CD1c-positive myeloid dendritic cell (primary cell): ENCODE results near the gene RIBC2.
"Not testable (repeated sequence)": the region's sequence is repeated elsewhere in the genome, so short reads cannot be mapped to it uniquely, and the experiment has no call there.

Experiments
- DNase-seq: peaks from one replicate; pipeline ENCODE4 v3.0.0-alpha.2; 2016; ENCODE audit errors: extremely low spot score

RIBC2 gene

GRCh38 chr22:45448431-45448830 is 34.9 kb downstream of the RIBC2 start:
- no peak for DNase-seq

- not testable (repeated sequence) for DNase-seq
Measured at GRCh38 chr22:45449442-45449841, 35.9 kb downstream of the RIBC2 start.

- DNase-seq, result no peak
Measured at GRCh38 chr22:45450101-45450785, 36.8 kb downstream of the RIBC2 start.

GRCh38 chr22:45450921-45451651 is 37.6 kb downstream of the RIBC2 start:
- no peak for DNase-seq

DNA sequence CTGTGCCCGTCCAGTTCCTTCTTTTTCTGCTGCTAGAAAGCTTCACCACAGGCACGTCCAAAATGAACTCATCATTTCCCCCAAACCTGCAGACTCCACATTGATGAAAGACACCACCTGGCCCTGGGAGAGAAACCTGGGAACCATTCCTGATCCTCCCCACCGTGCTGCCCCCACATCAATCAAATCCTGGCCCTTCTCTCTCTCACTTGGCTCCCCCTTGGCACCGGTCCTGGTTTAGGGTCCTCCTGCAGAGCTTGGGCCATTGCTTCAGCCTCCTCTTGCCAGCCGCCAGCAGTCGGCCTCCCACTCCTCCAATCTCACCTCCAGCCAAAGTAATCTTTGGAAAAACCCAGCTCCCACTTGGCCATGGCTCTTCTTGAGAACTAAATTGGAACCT is 38.5 kb downstream of the RIBC2 start:
- DNase-seq, result no peak

DNA sequence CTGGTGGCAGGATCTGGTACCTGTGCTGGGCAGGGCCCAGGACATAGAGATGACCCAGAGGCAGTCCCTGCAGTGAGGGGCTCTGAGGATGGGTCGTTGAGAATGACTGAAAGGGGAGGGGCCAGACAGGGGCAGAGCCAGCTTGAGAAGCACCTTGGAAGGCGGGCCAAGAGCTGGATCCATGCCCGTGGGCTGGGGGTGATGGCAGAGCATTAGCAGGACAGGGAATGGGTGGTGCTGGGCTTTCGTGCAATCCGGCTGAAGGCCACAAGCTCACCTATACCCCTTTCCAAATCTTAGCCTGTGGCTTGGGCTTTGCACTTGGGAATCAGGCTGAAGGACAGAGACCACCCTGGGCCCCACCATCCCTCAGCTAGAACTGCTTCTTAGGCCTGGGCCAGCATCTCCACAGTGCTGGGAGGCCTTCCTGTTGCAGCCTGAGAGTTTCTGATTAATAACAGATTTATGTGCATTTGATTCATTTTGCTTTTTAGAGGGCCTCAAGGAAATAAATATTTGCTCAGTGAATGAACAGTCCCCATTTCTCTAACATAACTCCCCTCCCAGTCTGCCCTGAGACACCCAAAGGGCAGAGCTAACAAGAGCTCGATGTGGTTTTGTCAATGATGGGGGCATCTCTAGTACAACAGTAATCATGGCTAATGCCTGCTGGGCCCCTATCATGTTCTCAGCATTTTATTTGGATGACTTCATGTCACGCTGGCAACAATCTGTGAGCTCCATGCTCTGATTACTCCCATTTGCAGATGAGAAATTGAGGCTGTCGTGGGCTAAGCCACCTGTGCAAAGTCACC is 39.3 kb downstream of the RIBC2 start:
- DNase-seq, result no peak

- no peak for DNase-seq
Measured at GRCh38 chr22:45453764-45454163, 40.3 kb downstream of the RIBC2 start.

DNA sequence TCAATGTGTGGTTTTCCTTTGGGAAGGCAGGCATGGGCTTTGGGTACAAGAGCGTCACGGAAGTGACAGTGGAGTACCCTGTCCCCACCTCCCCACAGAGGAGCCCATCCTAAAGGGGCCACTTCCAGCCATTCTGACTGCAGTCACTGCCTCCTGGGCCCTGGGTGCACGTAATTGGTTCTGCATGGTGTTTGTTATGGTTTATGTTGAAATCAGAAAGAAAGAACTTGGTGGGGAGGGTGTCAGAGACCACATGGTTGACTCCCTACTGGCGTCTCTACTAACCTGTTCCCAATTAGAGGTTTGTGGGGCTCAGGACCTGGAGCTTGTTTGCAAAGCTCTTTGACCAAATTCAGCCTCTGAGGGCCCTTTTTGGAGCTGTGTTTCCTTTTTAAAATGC is 40.8 kb downstream of the RIBC2 start:
- no peak for DNase-seq

- DNase-seq, result no peak
Measured at GRCh38 chr22:45455212-45455611, 41.7 kb downstream of the RIBC2 start.

- no peak for DNase-seq
Measured at GRCh38 chr22:45455621-45456020, 42.1 kb downstream of the RIBC2 start.

- DNase-seq, result no peak
Measured at GRCh38 chr22:45456811-45457210, 43.3 kb downstream of the RIBC2 start.

GRCh38 chr22:45458532-45458931 is 45.0 kb downstream of the RIBC2 start:
- no peak for DNase-seq

GRCh38 chr22:45459235-45459634 is 45.7 kb downstream of the RIBC2 start:
- DNase-seq, result no peak

- DNase-seq, result no peak
Measured at GRCh38 chr22:45460288-45461109, 47.0 kb downstream of the RIBC2 start.

GRCh38 chr22:45462034-45462655 is 48.7 kb downstream of the RIBC2 start:
- DNase-seq, result no peak

GRCh38 chr22:45463691-45464090 is 50.2 kb downstream of the RIBC2 start:
- DNase-seq, result not testable (repeated sequence)

DNA sequence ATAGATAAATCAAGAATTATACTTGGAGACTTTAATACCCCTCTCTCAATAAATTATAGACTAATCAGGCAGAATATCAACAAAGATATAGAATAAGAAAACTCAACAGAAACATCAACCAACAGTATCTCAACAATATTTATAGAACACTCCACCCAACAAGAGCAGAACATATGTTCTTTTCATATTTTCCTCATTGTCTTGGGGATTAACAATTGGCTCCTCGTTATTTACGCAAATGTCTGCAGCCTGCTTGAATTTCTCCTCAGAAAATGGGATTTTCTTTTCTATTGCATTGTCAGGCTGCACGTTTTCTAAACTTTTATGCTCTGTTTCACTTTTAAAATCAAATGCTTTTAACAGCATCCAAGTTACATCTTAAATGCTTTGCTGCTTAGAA is 52.1 kb downstream of the RIBC2 start:
- DNase-seq, result no peak

DNA sequence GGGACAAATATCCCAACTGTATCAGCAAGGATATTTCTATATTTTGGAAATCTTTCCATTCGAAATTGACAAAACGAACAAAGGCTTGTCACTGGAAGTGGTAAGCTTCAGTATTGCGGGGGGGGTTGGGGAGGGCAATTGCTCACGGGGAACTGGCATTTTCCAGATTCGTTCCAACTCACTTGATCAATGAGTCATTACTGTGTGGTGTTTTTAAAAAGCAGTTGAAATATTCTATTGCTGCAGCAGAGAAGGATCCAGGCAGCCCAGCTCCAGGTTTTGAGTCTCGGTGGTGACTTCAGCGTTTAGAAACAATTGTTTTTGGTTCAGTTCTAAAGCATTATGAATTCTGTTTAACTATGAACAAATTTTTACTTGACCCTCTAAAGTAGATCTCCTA is 55.4 kb downstream of the RIBC2 start:
- DNase-seq, result no peak

GRCh38 chr22:45469281-45470073 is 56.0 kb downstream of the RIBC2 start:
- DNase-seq, result no peak

DNA sequence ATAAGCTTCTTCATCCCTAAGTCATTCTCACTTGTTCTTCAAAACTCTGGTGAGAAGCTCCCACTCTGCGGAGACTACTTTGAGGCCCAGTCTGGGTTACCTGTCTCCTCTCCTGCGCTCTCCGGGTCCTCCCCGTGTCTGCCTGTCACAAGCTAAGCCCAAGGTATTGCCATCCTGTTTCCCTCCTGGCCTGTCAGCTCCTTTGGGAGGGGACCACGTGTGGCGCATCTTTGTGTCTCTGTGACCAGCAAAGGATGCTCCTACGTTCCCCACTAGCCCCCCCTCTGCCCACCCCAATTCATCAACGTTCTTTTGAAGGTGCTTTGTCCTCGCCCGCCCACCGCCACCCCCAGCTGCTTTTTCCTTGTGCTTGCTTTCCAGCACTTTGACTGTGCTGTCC is 57.4 kb downstream of the RIBC2 start:
- DNase-seq, result no peak

DNA sequence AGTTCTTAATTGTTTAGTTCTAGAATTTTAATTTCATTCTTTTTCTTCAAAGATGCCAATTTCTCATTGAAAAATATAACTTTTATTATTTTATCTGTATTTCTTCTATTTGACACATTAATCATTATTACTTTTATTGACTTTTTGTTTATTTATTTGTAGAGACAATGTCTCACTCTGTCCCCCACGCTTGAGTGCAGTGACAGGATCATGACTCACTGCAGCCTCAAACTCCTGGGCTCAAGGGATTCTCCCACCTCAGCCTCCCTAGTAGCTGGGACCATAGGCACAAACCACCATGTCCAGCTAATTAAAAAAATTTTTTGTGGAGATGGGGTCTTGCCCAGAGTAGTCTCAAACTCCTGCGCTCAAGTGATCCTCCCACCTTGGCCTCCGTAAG is 58.9 kb downstream of the RIBC2 start:
- no peak for DNase-seq
